Erythroblast (primary cell): Measurements from ENCODE around the gene PRKCE.

Experiments used
- GATA1 ChIP-seq: IDR thresholded peaks from 2 replicates; pipeline ENCODE4 v1.6.1; 2011; ENCODE audit warnings: low read depth, mild to moderate bottlenecking, control low read depth, low read length, moderate library complexity
- POLR2A ChIP-seq: IDR thresholded peaks from 2 replicates; pipeline ENCODE4 v1.6.1; 2011; ENCODE audit warnings: mild to moderate bottlenecking, low read length

DNA sequence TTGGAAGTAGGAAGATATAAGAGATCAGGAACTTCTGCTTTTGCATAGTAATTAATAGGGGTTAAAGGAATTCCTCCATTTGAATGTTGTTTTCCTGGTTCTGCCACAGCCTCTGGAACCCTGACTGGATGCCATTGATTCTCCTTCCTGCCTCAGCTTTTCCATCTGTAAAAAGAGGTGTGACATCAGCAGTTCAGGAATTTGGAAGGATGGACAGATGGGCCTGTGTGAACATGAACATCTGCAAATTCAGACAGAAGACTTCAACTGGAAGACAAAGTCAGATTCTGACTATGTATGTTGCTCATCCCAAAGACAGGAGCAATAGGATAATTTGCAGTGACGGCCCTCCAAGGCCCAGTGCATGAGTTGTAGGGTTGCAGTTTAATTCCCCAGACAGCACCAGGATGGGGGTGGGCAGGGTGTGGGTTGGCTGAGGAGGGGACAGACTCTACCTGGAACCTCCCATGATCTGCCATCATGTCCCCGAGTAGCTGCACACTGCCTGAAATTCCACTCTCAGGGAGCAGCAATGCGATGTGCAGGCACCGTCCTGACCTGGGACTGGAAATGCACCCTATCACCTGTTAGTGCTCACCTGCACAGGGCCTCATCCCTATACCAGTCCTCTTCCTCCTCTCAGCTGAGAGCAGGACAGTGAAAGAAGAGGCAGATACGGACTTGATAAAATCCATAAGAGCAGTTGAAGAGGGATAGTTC is 546.8 kb downstream of the PRKCE start:
- TF ChIP-seq POLR2A (no peak), GATA1 (no peak)
